Activated CD4-positive, alpha-beta T cell treated with anti-CD3 and anti-CD28 coated beads, Interleukin-2, Interleukin-4, amounts not matched to agents 100 ng/mL and 50 ng/mL, durations not matched to agents 16 hours and 8 hours (primary cell): ENCODE data around the gene SEC24D.

Experiments
- DNase-seq: peaks from one replicate; pipeline ENCODE4 v3.0.0-alpha.2; 2020; ENCODE audit warnings: low spot score

Gene SEC24D

GRCh38 chr4:118751629-118752323 lies 84.2 kb downstream of the SEC24D start:
- no peak for DNase-seq

DNA sequence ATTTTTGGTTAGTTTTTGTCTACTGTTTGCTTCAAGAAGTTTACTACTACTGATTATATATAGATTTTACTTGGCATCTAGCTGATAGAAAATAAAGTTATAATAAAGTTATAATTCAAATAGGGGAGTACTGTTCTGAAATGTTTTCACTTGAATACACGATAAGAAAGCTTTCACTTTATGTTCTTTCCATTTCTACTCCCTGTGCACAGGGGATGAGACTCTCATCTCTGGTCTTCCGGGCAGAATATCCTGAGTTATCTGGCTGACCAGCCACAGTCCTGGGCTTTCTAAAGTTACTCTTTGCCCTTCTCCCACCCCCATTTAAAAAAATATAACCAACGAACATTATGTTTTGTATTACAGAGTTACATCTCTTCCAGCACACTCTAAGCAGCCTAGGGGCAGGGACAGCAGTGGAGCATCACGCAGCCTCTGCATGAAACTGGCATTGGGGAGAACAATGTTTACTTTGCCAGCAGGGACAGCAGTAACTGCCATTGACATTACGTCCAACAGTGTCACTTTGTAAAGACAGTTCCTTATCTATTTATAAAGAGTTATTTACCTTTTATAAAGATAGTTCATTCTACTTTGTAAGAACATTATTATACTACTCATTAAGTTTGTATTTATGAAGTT lies 86.5 kb downstream of the SEC24D start:
- DNase-seq: no peak

DNA sequence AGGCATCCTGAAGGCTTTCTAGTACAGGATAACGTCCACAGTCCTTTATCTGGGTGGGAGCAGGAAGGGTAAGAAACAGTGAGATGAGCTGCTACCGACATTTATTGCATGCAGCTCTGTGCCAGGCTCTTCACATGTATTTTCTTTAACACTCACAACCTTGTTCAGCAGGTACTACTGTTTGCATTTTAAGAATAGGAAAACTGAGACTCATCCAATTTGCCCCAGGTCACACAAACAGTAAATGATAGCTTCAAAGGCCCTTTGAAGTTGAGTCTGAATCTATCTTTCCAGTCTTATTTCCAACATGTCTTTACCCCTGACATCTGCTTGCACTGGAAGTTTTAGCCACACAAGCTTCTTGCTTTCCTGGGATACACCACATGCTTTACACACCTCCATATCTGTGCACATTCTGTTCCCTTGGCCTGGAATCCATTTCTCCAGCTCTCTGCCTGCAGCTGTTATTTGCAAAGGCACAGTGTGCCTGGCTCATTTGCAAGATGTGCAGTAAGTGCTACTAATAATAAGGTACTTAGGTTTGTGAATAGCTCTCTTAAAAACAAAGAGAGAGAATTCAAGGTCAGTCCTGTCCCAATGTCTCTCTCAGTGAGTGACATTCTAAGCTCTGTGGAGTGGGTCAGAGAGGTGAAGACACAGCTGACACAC lies 89.5 kb downstream of the SEC24D start:
- DNase-seq: no peak

DNA sequence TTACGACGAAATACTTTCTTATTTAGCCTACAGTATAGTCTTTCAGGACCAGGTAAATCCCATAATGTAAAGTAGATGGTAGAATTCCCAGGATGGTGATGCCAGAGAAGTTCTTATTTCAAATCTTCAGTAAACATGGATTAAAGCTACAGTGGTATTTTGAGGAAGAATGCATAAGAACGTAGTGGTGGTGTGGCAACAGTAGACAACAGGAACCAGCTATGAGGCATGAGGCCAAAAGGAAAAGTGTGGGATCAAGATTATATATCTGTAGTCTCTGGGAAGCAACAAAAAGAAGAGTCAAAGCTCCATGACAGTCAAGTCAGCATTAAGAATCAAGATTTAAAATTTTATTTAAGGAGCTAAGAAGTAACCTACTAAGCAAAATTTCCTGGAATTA lies 90.6 kb downstream of the SEC24D start:
- no peak for DNase-seq

- no peak for DNase-seq
Observed at GRCh38 chr4:118743867-118744266, 92.1 kb downstream of the SEC24D start.

- no peak for DNase-seq
Observed at GRCh38 chr4:118742050-118742449, 93.9 kb downstream of the SEC24D start.

DNA sequence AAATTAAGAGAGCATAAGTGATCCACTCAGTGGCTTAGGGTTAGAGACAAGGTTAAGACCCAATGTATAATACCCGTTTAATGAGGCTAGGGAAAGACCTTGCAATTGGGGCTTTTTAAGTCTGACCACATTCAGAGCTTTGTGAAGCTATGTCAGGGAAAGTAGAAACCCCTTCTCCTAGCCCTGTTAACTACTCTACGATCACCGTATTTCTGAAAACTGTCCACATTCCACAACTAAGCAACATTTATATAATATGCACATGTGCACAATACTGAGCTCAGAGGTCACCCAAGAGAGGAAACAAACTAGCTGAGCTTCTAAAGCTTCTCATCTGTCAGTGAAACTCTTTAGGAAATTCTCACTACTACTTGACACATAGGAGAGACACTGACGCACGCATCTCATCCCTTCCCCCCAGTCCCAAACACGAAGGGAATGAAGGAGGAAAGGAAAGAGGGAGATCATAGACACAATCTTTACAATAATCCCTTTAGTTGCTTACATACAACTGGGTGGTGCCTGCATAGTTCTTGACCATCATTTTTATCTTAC lies 94.5 kb downstream of the SEC24D start:
- no peak for DNase-seq

DNA sequence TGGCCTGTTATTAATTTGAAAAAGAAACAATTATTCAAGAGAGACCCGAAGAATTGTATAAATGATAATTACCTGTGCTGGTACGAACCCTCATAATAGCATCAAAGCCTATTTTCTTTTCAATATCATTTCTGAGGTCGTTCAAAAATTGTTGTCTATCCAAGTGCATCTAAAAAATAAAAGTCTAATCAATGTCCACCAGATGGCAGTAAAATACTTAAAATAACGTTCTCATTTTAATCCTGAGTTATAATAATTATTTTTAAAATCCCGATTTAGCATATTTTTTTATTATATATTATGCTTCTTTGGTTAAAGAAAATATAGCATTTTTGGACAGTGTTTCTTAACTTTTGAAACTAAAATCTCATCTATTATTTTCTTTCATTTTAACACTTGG lies 95.1 kb downstream of the SEC24D start:
- peak; percentile 4 for DNase-seq

DNA sequence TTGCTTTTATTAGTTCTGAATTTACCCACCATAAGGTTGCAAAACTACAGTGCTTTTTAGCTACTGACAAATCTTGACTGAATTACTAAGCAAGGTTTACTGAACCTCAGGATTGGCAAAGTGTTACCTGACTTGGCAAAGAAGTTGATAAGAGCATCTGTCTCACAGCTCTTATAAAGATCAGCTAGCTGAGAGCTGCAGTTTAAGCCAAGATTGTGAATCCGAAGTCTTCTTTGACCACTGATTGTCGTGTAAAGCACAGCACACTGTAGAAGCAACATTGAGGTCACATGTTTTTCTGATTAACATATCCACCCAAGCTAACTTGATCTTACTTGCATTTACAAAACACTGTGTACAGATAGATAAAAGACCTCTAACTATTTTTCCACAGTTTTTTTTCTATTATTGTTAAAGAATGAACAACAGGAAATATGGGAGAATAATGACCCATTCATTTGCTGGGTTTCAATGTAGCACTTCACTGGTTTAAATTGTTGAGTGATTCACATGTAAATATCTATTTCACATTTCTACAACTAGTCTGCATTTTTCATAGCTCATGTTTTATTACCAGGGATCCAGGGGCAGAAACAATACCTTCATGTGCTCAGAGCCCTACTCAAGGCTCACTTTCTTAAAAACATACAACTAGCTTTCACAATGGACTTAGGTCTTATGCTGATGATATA lies 96.8 kb downstream of the SEC24D start:
- DNase-seq: no peak

GRCh38 chr4:118738090-118738489 lies 97.8 kb downstream of the SEC24D start:
- no peak for DNase-seq

GRCh38 chr4:118736900-118737299 lies 99.0 kb downstream of the SEC24D start:
- DNase-seq: no peak

DNA sequence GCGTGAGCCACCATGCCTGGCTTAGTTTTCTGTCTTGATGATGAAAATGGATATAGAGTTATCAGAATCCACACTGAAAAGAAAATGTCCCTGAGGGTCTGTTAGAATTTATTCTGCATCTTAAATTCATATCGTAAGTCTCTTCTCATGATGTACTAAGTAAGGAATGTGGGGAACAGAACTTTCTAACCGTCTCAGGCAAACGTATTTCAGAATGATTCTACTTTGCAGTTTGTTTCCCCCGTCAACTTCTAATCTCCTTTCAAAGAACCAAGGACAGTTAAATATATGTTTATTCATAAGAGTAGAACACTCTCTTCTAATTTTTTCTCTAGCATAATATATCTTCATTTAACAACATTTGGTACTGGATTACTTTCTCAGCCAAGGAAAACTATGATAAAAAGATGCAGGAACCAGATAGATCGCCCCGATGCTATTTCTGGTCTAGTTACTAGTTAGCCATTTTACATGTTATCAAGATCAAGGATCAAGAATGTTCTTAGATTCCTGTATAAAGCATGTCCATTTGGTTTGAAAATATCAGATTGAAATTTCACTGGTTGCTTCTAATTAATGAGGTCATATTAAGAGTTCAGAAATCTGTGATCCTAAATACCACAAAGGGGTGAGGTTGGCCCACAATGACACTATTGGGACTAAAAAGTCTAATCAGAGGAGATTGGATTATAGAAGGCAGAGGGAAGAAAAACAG lies 101.3 kb downstream of the SEC24D start:
- no peak for DNase-seq

GRCh38 chr4:118732591-118733330 lies 103.2 kb downstream of the SEC24D start:
- DNase-seq: no peak

GRCh38 chr4:118730683-118731082 lies 105.2 kb downstream of the SEC24D start:
- no peak for DNase-seq

DNA sequence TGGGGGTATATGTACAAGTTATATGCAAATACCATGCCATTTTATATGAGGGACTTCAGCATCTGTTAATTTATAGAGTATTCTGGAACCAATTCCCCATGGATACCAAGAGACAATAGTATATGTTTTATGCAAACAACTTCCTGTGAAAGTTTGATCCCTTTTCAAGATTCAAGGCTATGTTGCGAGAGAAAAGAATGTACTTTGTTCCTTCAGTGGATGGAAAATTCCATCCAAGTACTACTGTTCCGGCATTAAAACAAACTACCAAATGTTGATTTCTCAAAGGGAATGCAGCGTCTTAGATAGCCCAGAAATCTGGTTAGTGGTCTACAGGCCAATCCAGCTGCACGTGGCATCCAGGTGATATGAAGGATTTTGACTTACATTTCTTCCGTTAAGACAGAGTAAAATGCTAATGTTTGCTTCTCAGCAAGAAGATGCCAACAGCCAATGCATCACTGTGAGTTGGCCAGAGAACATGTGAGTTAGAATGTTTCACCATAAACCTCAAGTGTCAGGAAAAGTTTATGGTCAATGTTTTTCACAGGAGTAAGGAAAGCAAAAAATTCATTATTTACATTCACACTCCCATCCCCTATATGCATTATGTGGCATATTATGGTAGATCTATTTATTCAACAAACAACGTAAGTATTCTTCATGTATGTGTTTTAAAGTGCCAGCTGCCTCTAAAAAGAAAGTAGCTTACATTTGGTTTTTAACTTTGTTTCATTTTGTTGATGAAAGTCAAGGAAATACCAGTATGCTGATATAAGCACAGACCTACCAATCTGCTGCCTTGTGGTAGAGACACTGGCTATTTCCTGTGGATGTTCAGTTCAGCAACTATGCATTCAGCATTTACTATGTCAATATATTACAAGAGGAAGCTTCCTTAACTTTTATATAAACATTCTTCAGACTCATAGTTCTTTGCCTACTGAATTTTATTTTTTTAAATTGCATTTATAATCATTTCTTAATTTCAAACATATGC lies 106.3 kb downstream of the SEC24D start:
- DNase-seq: no peak

GRCh38 chr4:118727360-118727759 lies 108.6 kb downstream of the SEC24D start:
- no peak for DNase-seq

DNA sequence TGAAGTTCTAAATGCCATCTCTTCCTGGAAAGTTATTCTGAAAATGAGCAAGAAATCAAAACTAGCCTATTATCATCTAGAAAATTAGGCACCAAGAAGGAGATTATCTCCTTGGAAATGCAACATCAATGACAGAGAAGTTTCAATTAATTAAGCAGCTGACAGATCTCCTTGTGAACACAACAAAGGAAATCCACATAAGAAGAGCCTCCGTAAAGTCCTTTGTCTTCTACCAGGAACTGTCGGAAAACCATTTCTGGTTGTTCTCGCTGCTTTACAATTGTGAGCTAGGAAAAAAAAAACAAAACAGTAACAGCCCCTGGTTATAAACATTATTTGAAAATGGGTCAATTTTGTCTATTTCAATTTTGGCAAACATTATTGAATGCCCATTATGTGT lies 112.6 kb downstream of the SEC24D start:
- no peak for DNase-seq

DNA sequence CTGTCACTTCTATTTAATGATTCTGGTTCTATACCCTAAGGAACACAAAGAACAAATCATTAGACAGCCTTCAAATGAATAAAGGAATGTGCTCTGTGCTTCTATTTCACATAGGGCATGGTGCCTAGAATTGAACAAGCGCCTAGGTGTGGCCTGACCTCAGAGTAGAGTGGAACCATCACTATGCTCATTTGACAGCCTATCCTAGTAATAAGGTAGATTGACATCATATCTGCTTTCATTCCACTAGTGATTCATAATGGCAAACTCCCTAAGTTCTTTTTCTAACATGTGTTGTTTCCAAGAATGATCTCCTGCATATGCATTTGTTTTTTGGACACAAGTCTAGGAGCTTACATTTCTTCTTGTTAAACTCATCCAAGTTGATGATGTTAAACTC lies 114.2 kb downstream of the SEC24D start:
- DNase-seq: no peak

DNA sequence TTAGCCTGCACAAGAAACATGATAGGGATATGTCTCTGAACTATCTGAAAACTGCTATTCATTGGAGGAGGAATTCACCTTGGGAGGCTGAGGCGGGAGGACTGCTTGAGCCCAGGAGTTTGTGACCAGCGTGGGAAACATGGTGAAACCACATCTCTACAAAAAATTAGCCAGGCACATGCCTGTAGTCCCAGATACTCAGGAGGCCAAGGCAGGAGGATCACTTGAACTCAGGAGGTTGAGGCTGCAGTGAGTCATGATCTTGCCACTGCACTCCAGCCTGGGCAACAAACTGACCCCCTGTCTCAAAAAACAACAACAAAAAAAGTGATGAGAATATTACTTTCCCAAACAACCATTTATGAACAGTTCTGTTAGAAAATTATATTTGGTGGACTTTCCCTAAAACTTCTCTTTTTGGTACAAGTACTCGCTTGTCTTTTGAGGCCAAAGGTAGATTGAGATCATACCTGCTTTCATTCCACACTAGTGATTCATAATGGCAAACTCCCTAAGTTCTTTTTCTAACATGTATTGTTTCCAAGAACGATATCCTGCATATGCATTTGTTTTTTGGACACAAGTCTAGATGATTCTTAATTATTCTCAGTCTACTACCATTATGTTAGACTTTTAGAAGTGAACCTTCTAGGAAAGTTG lies 117.3 kb downstream of the SEC24D start:
- no peak for DNase-seq
